Activated CD8-positive, alpha-beta memory T cell treated with anti-CD3 and anti-CD28 coated beads, Interleukin-2, amount 50 U/mL, for 24 hours (primary cell): ENCODE data around the gene TEDC1.

Source experiments
- DNase-seq: peaks from one replicate; pipeline ENCODE4 v3.0.0-alpha.2; 2020; ENCODE audit errors: extremely low read depth

Gene TEDC1

GRCh38 chr14:105473033-105473676 is 17.9 kb upstream of the TEDC1 start:
- DNase-seq: no peak

GRCh38 chr14:105473677-105474482 is 17.2 kb upstream of the TEDC1 start:
- DNase-seq: no peak

DNA sequence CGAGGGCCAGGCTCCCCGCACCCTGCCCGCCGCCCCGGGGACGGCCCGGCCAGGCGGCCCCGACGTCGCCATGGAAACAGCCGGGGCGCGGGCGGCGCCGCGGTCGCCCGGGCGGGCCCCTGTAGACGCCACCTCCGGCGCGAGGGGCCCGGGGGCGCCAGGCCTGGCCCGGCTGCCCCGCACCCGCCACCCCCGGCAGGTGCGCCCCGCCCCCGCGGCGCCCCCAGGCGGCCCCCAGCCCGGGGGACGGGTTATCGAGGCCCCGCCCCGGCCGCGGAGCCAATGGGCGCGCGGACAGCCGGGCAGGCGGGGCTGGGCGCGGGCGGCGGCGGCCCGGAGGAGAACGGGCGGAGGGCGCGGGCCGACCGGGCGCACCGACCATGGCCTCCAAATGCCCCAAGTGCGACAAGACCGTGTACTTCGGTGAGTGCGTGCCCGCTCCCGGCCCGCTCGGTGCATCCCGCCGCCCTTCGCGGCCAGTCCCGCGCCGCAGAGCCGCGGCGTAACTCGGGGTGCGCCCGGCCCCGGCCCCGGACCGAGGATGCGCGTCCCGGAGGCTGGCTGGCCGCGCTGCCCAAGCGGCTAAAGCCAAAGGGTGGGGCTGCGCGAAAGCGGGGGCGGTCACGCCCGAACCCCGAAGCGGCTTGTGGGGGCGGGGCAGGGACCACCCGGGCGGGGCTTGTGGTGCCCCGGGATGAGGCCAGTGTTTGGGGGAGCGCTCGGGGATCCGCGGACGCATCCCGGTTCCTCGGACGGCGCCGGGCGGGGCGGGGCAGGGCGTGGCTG is 16.4 kb upstream of the TEDC1 start, which contains the start of gene CRIP2:
CRIP2 (plus strand) TSS at position 339 of the 786 bp plus-strand sequence; CDS start at position 381, 42 bp downstream.
- DNase-seq: no peak

GRCh38 chr14:105475269-105476096 is 15.6 kb upstream of the TEDC1 start:
- no peak for DNase-seq

- no peak for DNase-seq
Observed at GRCh38 chr14:105476097-105476830, 14.8 kb upstream of the TEDC1 start.

DNA sequence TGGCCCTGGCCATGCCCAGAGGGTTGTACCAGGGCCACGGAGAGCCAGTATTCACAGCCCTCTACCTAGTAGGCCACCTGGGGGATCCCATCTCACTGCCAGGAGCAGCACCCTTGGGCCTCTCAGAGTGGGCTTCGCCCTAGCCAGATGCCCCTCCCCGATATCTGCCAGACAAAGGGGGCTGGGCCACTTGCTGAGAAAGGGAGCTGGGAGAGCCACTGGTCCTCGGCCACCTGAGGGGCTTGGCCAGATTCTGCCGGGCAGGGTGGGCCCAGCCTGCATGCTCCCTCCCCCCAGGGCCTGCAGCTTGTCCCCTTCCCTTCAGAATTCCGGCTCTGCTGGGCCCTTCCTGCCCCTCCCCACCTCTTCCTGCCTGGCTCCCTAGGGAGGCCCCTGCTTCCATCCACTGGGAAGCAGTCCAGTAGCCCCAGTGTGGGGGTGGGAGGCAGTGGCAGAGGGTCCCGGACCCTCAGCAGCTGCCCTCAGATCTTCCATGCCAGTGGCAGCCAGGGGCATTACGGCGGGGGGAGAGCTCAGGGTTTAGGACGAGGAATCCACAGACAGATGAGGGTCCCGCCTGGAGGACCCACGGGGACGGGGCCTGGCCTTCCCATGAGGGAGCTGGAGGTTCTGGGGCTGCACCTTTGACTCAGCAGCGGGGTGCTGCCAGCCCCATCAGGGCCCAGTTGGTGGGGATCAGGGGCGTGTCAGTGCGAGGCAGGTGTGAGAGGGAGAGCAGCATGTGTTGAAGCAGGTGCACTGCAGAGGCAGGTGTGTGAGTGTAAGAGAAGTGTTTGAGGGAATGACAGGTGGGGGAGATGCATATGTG is 14.0 kb upstream of the TEDC1 start:
- DNase-seq: no peak

DNA sequence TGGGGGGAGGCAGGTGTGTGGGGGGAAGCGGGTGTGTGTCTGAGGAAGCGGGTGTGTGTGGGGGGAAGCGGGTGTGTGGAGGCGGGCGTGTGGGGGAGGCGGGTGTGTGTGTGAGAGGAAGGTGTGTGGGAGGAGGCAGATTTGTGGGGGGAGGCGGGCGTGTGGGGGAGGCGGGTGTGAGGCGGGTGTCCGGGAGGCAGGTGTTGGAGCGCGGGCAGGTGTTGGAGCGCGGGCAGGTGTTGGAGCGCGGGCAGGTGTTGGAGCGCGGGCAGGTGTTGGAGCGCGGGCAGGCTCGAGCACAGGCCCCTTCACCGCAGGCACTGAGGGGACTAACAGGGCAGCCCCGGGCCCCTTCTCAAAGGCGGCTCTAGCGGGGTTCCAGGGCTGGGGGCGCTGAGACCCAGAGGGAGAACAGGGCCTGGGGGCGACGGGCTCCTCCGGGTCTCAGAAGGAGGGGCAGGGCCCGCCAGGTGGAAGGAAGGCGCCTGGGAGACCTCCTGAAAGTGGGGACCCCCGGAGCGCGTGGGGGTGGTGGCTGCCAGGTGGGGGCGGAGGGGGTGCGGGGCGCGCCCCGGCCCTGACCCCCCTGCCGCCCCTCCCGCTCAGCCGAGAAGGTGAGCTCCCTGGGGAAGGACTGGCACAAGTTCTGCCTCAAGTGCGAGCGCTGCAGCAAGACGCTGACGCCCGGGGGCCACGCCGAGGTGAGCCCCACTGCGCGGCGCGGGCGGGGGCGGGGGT is 13.2 kb upstream of the TEDC1 start:
- no peak for DNase-seq

DNA sequence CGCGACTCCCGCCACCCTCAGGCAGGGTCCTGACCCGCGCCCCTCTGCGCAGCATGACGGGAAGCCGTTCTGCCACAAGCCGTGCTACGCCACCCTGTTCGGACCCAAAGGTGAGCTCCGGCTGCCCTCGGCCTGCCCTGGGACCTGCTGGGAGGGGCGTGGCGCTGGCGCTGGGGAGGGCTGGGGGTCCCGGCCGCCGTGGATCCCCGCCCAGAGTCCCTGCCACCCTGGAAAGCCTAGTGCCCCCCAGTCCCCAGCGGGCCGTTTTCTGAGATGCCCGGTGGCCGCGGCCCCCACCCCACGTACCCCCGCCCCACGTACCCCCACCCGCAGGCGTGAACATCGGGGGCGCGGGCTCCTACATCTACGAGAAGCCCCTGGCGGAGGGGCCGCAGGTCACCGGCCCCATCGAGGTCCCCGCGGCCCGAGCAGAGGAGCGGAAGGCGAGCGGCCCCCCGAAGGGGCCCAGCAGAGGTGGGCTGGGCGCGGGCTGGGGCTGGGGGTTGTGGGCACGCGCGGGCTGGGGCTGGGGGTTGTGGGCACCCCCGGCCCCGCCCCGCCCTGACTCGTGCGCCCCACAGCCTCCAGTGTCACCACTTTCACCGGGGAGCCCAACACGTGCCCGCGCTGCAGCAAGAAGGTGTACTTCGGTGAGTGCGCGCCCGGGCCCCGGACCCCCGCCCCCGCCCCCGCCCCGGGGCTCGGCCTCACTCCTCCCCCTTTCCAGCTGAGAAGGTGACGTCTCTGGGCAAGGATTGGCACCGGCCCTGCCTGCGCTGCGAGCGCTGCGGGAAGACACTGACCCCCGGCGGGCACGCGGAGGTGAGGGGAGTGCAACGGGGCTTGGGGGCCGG is 12.4 kb upstream of the TEDC1 start:
- no peak for DNase-seq

- DNase-seq: no peak
Observed at GRCh38 chr14:105479431-105480158, 11.5 kb upstream of the TEDC1 start.

DNA sequence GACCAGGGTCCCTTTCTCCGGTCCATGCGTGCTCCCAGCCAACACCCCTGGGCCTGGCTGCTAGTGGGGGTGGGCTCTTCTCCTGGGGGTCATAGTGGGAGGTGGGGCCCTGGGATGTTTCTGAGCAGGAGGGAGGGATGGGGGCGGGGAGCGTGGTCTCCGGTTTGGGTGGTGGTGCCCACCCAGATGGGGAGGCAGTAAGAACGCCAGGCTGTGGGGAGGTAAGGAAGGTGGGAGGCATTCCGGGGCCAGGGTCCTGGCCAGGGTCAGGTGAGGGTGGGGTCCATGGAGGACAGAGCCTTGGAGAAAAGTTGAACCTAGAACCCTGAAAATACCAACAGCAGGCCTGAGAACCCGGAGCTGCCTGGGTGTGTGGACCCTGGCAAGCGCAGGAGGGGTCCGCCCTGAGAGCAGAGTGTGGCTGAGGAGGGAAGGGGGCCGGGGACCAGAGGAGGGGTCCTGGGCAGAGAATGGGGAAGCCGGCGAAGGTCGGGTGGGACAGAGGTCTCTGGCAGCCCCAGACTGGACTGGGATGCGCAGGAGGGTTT is 10.8 kb upstream of the TEDC1 start:
- DNase-seq: no peak

GRCh38 chr14:105480807-105481801 is 9.9 kb upstream of the TEDC1 start:
- peak; percentile 67 for DNase-seq

- peak; percentile 82 for DNase-seq
Observed at GRCh38 chr14:105481886-105482457, 9.1 kb upstream of the TEDC1 start.

- no peak for DNase-seq
Observed at GRCh38 chr14:105482486-105483110, 8.4 kb upstream of the TEDC1 start.

DNA sequence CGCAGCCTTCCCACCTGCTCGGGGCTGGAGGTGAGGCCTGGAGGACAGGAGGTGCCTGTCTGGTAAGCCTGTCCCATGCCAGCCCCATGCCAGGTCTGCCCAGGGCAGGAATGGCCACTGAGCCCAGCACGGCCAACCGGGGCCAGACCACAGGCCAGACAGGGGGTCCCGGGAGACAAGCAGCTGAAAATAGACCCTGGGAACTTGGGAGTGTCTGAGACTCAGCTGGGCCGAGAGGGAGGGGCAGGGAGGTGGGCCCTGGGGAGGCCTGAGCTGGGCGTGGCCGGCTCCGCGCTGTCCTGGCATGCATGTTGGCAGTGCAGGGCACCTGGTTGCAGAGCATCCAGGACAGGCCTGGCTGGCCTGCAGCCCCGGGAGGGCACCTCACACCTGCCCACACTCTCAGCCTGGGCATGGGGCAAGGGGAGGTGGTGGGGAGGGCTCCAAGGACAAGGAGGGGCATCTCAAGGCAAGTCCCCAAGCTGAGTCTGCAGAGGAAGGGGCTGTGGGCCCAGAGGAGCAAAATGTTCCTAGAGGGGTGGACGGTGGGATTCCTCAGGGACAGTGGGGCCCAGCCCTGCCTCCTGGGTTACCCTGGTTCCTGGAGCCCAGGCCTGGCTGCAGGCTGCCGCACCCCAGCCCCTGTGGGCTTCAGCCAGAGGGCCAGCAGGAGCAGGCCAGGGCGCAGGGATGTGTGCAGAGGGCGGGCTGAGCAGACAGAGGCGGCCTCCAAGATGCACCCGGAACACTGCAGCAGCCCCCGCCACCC is 7.6 kb upstream of the TEDC1 start:
- no peak for DNase-seq
